Measurements from ENCODE around the gene IL22RA1.

The IL22RA1 gene

DNA sequence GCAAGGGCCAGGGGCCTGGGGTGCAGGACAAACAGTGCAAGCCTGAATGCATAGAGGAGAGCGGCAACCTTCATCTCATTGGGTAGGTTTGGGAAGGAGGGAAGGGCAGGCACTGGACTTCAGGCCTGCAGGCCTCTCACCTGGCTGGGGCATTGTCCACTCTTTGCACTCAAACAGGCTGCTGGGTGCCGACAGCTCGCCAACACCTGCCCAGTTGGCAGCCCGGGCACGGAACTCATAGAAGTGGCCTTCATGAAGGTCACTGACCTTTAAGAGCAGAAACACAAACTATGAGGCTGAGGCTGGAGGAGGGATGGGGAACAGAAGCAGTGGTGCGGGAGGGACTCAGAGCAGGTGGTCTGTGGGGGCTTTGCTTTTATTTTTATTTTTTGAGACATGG, 61.8 kb downstream of the IL22RA1 start:
- in situ Hi-C loops (cut with MboI; ENCODE audit: low sequenced_read_pairs) = no loop called here

DNA sequence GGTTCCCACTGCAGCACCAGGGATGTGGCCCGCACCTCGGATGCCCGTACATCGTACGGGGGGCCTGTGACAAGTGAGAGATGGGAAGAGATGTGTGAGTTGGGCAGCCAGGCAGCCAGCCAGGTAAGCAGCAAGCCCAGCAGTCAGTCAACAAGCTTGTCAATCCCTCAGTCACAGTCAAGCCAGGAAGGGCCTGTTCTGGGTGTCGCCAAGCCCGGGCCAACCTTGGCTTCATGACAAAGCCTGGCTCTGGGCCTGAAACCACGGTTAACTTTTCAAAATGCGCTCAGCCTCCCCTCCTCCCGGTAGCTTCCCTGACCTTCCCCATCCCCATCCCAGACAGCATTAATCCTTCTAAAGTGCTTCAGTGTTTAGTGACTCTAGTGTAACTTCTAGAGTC, 62.8 kb downstream of the IL22RA1 start:
- in situ Hi-C loops (cut with MboI; ENCODE audit: low sequenced_read_pairs) = no loop called here

DNA sequence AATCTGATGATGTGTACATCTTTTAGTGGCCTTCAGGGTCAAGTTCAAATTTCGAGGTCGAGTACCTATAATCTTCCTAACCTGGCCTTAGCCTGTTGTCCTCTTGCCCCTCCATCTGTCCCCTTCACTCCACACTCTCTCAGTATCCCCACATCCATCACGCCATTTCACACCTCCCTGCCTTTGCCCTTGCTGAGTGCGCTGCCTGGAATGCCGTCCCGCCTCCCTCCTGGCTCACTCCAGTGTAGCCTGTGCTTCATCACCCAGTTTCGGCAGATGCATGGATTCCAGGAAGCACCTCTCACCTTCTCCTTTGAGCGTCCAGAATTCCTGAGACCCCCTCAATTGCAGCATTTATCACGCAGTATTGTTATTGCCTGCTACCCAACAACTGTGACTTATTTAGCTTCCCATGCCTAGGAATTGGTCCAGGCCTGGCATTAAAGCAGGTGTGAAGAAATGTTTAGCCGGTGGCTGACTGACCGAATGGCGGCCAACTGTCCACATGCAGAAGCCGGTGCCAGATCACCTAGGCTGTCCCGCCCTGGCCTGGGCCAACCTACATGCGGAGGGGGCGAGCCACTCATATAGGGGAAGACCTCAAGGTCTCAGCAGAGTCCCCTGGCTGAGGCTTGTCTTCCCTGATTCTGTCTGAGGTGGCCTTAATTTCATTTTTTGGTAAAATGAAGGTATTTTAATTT, 65.5 kb downstream of the IL22RA1 start:
- in situ Hi-C loops (cut with MboI; ENCODE audit: low sequenced_read_pairs) = no loop called here

DNA sequence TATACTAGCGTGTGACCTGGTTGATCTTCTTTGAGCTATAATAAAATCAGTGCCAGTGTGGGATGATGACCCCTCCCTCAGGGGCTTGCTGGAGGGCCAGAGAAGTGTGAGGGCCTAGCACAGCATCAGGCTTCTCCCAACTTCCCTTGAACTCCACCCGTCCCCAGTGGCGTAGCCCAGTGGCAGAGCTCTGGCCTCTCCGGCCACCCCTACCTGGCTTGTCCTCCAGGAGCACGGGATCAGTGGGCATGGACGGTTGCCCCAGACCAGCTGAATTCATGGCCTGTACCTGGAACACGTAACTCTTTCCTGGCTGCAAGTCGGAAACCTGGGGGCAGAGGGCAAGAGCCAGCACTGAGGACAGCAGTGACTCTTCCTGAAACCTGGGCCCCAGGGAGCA, 67.0 kb downstream of the IL22RA1 start:
- in situ Hi-C loops (cut with MboI; ENCODE audit: low sequenced_read_pairs) = no loop called here

DNA sequence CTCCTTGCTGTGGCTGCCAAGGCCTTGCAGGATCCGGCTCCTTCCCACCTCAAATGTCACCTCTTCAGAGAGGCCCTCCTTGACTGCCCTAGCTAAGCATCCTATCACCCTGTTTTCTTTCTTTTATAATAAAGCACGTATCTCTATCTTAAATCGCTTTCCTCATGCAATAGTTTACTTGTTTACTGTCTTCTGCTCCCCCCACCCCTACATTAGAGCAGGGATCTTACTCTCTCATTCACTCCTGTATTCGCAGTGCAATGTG, 67.4 kb downstream of the IL22RA1 start:
- in situ Hi-C loops (cut with MboI; ENCODE audit: low sequenced_read_pairs) = no loop called here

DNA sequence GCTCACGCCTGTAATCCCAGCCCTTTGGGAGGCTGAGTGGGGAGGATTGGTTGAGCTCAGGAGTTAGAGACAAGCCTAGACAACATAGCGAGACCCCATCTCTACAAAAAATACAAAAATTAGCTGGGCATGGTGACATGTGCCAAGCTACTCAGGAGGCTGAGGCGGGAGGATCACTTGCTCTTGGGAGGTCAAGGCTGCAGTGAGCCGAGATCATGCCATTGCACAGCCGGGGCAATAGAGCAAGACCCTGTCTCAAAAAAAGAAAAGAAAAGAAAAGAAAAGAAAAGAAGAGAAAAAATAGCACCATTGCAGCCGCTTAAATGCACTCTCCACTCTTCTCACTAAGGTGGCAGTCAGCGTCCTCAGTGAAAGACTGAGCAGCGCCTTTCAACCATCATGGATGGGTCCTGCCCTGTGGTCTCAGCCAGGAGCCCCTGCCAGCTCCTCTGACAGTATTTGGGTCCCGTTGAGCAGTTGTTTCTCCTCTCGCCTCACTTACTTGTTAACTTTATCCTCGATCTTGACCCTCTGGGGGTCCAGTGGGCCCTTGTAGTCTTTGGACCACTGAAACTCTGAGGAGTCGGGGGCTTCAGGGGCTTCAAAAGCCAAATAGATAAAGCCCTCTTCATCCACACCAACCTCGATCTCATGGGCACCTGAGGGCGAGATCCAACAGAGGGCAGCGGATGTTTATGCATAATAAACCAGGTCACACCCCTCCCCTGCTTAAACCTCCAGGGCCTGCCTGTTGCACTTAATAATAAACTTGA, 67.9 kb downstream of the IL22RA1 start:
- in situ Hi-C loops (cut with MboI; ENCODE audit: low sequenced_read_pairs) = no loop called here

DNA sequence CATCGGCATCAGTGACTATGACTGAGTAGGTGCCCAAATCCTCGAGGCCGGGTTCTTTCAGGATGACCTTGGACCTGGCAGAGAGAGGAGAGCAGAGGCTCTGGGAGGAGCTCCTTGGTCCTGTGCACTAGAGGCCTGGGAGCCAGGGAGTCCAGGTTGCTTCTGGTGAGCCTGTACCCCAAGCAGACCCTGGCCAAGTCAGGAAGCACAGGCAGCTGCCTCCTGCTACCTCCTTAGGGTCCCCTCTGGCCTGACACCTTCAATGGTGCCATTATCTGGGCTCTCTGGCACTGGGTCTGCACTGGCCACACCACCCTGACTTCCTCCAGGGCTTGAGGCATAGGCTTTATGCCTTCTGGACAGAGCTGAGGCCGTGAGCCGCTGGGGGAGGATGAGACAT, 68.7 kb downstream of the IL22RA1 start:
- in situ Hi-C loops (cut with MboI; ENCODE audit: low sequenced_read_pairs) = no loop called here

DNA sequence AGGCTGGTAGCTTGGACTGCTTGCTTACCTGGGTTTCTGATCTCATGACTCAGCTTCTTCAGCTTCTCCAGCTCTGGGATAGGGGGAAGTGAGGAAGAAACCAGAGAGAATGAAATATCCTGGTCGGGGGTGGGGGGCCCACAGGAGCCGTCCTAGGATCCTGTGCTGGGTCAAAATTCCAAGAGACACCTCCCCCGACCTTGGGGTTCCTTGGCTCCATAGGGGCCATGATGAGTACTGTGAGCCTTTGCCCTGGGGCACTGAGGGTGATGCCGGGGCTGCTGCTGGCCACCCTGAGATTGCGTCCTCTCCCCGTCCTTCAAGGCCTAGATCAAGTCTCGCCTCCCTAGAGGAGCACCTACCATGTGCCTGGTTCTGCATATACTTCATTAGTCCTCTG, 71.0 kb downstream of the IL22RA1 start:
- in situ Hi-C loops (cut with MboI; ENCODE audit: low sequenced_read_pairs) = no loop called here

DNA sequence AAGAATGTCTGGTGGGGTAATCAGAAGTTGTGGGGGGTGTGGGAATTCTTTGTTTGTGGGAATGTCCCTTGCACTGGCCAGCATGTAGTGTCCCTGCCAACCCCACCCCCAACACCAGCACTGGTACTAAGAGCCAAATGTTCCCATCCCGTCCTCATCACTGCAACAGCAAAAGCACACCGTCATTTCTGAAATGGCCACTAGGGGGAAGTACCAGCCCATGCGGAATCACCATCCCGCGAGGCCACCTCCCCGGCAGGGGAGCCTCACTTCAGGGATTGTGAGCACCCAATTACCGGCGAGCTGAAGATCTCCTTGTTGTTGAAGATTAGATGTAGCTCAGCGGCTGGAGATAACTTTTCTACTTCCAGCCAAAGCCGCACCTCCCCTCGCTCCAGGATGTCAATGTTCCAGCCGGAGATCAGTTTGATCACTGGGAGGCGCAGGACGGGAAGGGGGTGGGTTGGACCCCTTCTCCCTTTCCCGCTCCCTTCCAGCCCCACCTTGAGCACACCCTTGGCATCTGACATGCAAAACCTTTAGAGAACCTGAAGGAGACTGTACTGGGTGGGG, 72.0 kb downstream of the IL22RA1 start:
- in situ Hi-C loops (cut with MboI; ENCODE audit: low sequenced_read_pairs) = no loop called here

DNA sequence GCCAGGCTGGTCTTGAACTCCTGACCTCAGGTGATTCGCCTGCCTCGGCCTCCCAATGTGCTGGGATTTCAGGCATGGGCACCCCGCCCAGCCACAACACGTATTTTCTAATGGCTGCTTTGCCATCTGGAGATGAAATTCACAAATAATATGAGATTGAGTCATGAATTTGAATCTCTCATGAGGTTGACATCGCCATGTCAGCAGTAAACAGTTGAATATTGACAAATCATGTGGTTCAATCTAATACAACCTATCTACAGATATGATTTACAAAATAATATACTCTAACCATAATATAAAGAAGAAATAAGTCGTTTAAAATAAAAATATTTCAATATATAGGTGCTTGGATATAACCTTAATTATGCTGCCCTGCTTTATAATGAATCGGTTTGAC, 73.1 kb downstream of the IL22RA1 start:
- in situ Hi-C loops (cut with MboI; ENCODE audit: low sequenced_read_pairs) = no loop called here

Measured in HL-60/S4 (cell line).